SK-N-SH treated with all-trans-retinoic acid at 6 μM for 48 hours (cell line): ENCODE results near the gene MYO15A.

Experiments used
- OSR1 ChIP-seq: fragments of 250-450 bp; sonication (Bioruptor Pico); IDR thresholded peaks from 2 replicates; pipeline ENCODE4 v1.8.0; 2022; ENCODE audit warnings: moderate library complexity, mild to moderate bottlenecking, inconsistent platforms
- TF ChIP-seq, protein P1 (sequence below): fragments of 250-450 bp; sonication (Bioruptor Pico); IDR thresholded peaks from 2 replicates; pipeline ENCODE4 v1.8.0; 2021; ENCODE audit warnings: low read depth, mild to moderate bottlenecking, moderate library complexity, borderline replicate concordance
- TF ChIP-seq, protein P2 (sequence below): fragments of 250-450 bp; sonication (Bioruptor Pico); IDR thresholded peaks from 2 replicates; pipeline ENCODE4 v1.8.0; 2020; ENCODE audit warnings: mild to moderate bottlenecking, moderate library complexity, borderline replicate concordance

DNA sequence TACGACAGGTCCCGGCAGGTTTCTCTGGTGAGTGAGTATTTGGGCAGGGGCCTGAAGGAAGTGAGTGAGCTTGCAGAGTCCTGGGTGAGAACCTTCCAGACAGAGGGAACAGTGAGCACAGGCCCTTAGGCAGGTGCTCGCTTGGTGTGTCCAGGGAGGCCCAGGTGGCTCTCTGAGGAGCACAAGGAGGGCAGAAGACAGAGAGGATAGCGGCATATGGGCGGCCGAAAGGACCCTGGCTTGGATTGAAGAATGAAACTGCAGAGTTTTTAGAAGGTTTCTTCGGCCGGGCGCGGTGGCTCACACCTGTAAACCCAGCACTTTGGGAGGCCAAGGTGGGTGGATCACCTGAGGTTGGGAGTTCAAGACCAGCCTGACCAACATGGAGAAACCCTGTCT is 14.1 kb upstream of the MYO15A start:
- no peak for TF ChIP-seq OSR1
- TF ChIP-seq, protein P1, sequence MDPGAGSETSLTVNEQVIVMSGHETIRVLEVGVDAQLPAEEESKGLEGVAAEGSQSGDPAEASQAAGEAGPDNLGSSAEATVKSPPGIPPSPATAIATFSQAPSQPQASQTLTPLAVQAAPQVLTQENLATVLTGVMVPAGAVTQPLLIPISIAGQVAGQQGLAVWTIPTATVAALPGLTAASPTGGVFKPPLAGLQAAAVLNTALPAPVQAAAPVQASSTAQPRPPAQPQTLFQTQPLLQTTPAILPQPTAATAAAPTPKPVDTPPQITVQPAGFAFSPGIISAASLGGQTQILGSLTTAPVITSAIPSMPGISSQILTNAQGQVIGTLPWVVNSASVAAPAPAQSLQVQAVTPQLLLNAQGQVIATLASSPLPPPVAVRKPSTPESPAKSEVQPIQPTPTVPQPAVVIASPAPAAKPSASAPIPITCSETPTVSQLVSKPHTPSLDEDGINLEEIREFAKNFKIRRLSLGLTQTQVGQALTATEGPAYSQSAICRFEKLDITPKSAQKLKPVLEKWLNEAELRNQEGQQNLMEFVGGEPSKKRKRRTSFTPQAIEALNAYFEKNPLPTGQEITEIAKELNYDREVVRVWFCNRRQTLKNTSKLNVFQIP = no peak
- TF ChIP-seq, protein P2, sequence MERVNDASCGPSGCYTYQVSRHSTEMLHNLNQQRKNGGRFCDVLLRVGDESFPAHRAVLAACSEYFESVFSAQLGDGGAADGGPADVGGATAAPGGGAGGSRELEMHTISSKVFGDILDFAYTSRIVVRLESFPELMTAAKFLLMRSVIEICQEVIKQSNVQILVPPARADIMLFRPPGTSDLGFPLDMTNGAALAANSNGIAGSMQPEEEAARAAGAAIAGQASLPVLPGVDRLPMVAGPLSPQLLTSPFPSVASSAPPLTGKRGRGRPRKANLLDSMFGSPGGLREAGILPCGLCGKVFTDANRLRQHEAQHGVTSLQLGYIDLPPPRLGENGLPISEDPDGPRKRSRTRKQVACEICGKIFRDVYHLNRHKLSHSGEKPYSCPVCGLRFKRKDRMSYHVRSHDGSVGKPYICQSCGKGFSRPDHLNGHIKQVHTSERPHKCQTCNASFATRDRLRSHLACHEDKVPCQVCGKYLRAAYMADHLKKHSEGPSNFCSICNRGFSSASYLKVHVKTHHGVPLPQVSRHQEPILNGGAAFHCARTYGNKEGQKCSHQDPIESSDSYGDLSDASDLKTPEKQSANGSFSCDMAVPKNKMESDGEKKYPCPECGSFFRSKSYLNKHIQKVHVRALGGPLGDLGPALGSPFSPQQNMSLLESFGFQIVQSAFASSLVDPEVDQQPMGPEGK (CRISPR knock-in tag) = no peak
